Germinal center (tissue), 1 donor: ENCODE data around the gene ZNF365.
A peak's percentile ranks its signal among the peaks of the same experiment; 100 is the strongest.

Experiments used
- DNase-seq: peaks from one replicate; pipeline ENCODE4 v3.0.0; 2012; ENCODE audit warnings: mixed read lengths, low spot score

ZNF365 gene

DNA sequence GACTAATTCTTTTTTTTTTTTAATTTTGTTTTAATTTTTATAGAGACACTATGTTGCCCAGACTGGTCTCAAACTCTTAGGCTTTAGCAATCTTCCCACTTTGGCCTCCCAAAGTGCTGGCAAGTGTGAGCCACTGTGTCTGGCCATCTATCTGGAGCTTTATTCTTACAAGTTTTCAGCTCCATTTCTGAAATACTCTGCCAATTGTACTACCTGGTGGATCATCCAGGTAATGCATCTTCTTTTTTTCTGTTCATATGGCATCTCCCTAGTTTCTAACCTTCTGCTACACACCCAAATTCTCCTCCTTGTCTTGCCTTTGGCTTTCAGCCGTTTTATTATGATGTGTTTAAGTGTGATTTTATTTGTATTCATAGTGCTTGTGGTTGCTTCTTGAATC is 40.2 kb downstream of the ZNF365 start:
- no peak for DNase-seq

- DNase-seq = no peak
Measured at GRCh38 chr10:62422068-62422590, 48.0 kb downstream of the ZNF365 start.

- no peak for DNase-seq
Measured at GRCh38 chr10:62424026-62424425, 49.9 kb downstream of the ZNF365 start.

GRCh38 chr10:62426086-62426485 is 51.9 kb downstream of the ZNF365 start:
- DNase-seq = no peak

DNA sequence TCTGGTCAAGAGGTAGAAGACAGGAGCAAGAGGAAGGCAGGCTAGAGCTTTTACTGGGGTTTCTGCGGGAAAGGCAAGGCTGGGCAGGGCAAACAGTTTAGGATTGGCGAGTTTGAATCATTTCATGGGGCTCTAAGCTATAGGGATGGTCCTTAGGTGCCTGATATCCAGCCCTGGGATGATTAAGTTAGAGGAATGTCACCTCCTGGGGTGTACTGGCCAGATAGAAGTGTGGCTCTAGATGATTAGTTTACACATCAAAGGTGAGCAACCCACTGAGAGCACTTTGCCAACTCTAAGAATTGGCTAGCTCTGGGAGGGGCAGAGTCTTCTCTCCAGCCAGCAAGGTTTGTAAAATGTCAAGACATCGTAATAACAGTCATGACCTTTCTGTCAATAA is 52.4 kb downstream of the ZNF365 start:
- DNase-seq = no peak

DNA sequence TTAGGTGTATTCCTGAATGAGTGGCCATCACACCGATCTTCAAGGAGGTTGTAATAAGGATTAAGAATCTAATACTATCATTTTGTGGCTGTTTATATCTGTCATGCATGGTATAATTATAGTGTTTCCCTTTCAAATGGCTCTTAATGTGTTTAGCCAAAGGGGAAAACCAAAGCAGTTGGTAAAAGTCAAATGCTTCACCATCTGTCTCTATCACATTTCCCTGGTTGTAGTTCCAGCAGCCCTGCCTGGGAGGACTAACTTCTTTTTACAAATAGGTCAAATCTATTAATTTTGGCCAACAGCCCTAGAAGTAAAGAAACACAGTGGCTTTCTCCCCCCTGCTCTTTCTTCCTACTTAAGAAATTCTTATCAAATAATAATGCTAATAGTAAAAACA is 56.7 kb downstream of the ZNF365 start:
- DNase-seq = no peak

DNA sequence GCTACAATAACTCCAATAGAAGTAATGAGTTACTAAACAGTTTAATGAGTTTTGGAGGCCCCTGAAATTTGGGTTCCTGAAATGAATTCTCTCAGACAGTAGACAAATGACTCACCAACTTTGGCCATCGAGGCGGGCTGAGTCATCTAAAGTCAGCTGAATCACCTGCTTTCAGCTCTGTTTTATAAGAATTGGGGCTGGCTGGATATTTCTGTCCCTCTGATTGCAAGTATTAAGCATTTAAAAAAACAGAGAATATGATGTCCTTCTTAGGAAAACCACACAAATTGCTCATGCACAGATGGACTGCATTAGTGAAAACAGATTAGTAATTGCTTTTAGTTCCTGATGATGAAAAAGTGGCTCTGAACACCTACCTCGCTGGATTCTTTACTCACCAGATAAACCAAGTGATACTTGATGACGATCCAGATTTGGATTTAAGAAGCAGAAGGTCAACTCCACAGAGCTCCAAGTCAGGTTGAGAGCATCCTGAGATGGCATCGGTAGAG is 59.1 kb downstream of the ZNF365 start:
- DNase-seq = no peak

DNA sequence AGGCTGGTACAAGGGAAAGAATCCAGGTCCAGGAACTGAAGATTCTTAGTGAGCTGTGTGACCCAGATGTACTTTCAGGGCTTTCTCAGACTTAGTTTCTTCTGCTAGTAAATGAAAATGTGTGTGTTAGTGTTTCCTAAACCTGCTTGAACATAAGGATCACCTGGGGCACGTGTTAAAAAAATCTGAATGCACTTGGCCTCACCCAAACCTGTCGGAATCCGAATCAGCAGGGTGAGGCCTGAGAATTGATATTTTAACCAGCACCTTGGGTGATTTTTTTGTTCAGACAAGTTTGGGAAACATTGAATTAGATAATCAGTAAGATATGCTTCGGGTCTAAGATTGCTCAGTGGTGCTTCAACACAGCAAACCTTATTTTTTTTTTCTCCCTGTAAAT is 59.7 kb downstream of the ZNF365 start:
- no peak for DNase-seq

- DNase-seq = peak; percentile 43
Measured at GRCh38 chr10:62437696-62438095, 63.5 kb downstream of the ZNF365 start.

DNA sequence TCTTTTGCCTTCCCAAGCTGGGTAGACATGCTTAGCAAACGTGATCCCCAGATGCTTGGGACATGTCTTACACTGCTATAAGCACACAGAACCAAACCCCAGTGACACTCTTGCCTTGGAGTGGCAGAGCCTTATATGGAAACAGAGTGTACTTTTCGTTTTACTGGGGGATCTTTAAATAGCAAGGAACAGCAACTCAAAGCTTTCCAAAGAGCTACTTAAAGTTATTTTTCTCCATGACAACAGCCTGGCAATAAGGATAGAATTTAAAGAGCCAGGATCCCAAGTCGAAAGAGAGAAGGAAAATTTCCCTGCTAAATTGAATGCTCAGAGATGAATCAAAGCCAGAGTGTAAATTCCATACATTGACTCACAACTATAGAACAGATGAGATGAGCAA is 67.8 kb downstream of the ZNF365 start:
- DNase-seq = no peak

DNA sequence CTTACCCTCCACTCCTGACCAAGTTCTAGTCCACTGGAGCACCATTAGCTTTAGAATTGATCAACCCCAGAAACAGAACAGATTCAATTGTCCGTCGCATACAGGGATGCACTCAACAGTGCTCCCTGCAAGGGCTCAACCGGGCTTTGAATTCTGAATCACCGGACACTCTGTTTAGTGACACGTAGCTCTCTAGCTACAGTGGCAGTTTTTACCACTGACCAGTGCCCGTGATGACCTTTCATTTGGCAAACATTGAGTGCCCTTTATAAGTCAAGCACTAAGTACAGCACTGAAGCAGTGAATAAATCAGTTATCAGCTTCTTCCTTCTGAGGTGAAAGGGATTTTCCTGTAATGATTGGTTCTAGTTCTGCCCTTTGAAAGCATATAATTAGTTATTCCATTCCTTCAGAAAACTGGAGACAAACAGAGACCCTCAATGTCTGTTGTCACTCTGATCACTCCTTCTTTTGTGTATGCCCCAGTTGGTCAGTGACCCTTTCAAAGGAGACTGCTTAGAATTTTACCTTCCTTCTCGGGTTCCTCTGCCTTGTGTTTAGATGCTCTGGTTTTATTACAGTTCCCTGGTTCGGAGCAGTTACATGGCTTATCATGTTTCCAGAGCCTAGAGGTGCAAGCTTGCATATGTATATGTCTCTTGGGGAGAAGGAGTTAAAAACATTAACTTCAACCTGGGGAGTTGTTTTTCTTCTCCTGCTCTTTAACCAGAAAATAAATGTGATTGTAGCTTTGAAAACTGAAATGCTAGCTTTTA is 68.9 kb downstream of the ZNF365 start:
- DNase-seq = no peak

DNA sequence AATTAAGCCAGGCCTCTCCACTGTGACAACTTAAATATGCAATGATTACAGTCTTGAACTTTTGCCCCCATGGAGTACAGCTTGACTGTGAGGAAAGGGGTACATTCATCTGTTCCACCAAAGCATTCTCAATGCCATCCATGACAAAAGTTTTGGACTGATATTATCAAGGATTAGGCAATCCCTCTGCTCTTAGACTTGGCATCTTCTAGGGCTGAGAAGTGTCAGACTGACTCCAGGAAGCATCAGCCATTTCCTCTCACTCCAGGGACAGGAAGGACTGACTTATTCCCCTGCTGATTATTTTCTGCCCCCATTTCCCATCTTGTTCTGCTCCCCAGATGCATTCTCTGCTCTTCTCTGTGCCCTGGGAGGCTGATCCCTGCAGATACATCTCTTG is 69.7 kb downstream of the ZNF365 start:
- DNase-seq = no peak

- no peak for DNase-seq
Measured at GRCh38 chr10:62446627-62447026, 72.5 kb downstream of the ZNF365 start.

DNA sequence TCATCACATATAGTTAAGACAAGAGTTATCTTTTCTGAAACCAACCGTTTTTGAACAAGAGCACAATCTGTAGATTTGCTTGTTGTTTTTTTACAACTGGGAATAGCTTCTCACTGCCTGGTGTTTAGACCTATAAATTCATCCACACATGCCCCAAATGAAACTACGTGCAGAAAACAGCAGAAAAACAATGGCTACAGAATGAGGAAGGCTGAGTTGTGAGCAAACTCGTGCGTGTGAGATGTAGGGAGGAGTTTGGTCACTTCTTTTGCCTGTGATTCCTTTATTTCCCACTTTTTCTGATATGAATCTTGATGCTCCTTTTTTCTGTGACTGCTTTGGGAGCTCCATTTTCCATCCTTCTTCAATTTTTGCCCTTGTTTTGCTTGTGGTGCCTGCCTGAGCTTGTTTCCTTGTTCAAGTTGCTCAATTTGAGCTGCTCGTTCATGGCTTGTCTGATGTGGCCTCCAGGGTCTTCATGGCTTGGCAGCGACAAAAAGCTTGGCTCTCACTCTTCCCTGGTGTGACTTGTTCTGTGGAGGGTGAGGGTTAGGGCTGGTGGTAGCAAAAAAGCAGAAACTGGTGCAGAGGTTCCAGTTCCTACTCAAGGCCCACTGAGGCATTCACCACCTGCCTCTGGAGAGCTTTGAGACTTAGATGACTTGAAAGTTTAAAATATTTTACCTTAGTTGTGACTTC is 76.9 kb downstream of the ZNF365 start:
- no peak for DNase-seq

- no peak for DNase-seq
Measured at GRCh38 chr10:62451611-62451975, 77.4 kb downstream of the ZNF365 start.
